Fibroblast of lung (primary cell): ENCODE measurements around the gene PAX3. TPM values are rescaled to one million over a fixed set of nuclear protein-coding genes. Genes with fewer than 3 reads are reported as not detected.

Experiments used
- DNase-seq, 2 donors: peaks; one replicate each; pipeline versions ENCODE4 v3.0.0 to v3.0.0-alpha.2; 2010; ENCODE audit warnings: low read depth in 2 of 2
- H2AFZ ChIP-seq: 2 replicates; pipeline ENCODE4 v1.5.1; 2012; ENCODE audit warnings: low read length, control low read depth, inconsistent platforms
- H3K27ac ChIP-seq: 2 replicates; pipeline ENCODE4 v1.5.1; 2011; ENCODE audit warnings: low read length, control low read depth; ENCODE audit not compliant: insufficient read depth
- H3K27me3 ChIP-seq: 2 replicates; pipeline ENCODE4 v1.5.1; 2011; ENCODE audit warnings: mild to moderate bottlenecking, low read length; ENCODE audit not compliant: control insufficient read depth, insufficient read depth
- H3K36me3 ChIP-seq: 2 replicates; pipeline ENCODE4 v1.5.1; 2011; ENCODE audit warnings: low read length; ENCODE audit not compliant: control insufficient read depth, insufficient read depth
- H3K4me1 ChIP-seq: 2 replicates; pipeline ENCODE4 v1.5.1; 2011; ENCODE audit warnings: low read length; ENCODE audit not compliant: control insufficient read depth, insufficient read depth; ENCODE audit errors: extremely low read depth
- H3K4me2 ChIP-seq: 2 replicates; pipeline ENCODE4 v1.5.1; 2011; ENCODE audit warnings: low read length, control low read depth; ENCODE audit not compliant: insufficient read depth; ENCODE audit errors: extremely low read depth
- H3K4me3 ChIP-seq, 4 experiments: fragments of 200-600 bp in 1 of 4; sonication (generic) in 1 of 4; replicated peaks in 1 of 4; 2 replicates each; pipeline ENCODE4 v1.5.1; 2011 to 2016; ENCODE audit warnings: low read length in 4 of 4, low read depth in 3 of 4, mild to moderate bottlenecking in 3 of 4, control low read depth in 2 of 4, inconsistent platforms in 1 of 4, mixed read lengths in 1 of 4; ENCODE audit not compliant: insufficient read depth in 1 of 4; ENCODE audit errors: control extremely low read depth in 1 of 4
- H3K79me2 ChIP-seq: 2 replicates; pipeline ENCODE4 v1.5.1; 2012; ENCODE audit warnings: mild to moderate bottlenecking, low read length, inconsistent platforms; ENCODE audit not compliant: control insufficient read depth, insufficient read depth
- H3K9ac ChIP-seq: 2 replicates; pipeline ENCODE4 v1.5.1; 2011; ENCODE audit warnings: mild to moderate bottlenecking, low read length, control low read depth; ENCODE audit not compliant: insufficient read depth
- H3K9me3 ChIP-seq: 2 replicates; pipeline ENCODE4 v1.5.1; 2012; ENCODE audit warnings: low read depth, low read length; ENCODE audit not compliant: control insufficient read depth, insufficient read depth
- H4K20me1 ChIP-seq: 2 replicates; pipeline ENCODE4 v1.5.1; 2011; ENCODE audit warnings: low read length; ENCODE audit not compliant: control insufficient read depth, insufficient read depth; ENCODE audit errors: extremely low read depth
- EZH2 ChIP-seq: IDR thresholded peaks from 2 replicates; pipeline ENCODE4 v1.5.1; 2012; ENCODE audit warnings: low read length, control low read depth, mild to moderate bottlenecking; ENCODE audit errors: missing control alignments
- polyA plus RNA-seq, 2 donors: library from polyadenylated mRNA; depleted of rRNA in 1 of 2; stranded (reverse) in 1 of 2; unstranded in 1 of 2; fragments of >200 nt; gene quantifications; 2 replicates each; pipeline ENCODE4 v1.2.1, GENCODE V29; 2011 to 2012; ENCODE audit warnings: missing spikeins in 1 of 2
- total RNA-seq: library from RNA; depleted of rRNA; stranded (reverse); fragments of >200 nt; gene quantifications from 2 replicates; pipeline ENCODE4 v1.2.1, GENCODE V29; 2014
- TF ChIP-seq, protein P1 (sequence below), 2 donors: IDR thresholded peaks in 1 of 2; conservative IDR thresholded peaks in 1 of 2; 1 replicate in 1 of 2; 2 replicates in 1 of 2; pipeline ENCODE4 v1.5.1; 2011 to 2012; ENCODE audit warnings: low read length in 2 of 2, control low read depth in 1 of 2, inconsistent platforms in 1 of 2, low read depth in 1 of 2, mild to moderate bottlenecking in 1 of 2

The PAX3 gene
- total and polyA plus RNA-seq, 2 donors (not counting 1 experiment from before 2014, with no cell fraction given) = not detected

DNA sequence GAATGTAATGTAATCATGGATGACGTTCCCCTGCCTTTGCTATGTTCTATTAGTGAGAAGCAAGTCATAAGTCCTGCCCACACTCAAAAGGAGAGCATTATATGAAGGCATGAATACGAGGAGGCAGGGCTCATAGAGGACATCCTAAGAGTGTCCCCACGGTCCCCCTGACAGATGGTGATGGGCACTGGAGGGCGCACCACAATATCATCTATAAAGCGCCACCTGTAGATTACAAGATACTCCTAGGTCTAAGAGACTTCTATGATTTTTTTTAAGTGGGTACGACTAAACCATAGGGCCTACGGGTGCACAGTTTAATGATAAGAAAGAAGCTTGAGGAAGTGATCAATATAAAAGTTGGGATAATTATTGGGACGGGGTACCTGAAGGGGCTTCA is 131.0 kb downstream of the PAX3 start:
- Histone ChIP-seq H3K36me3 (no peaks in the 10 kb centered on the region), H3K9ac (no peak overlapping the region), H4K20me1 (no peaks in the 10 kb centered on the region), H3K27ac (no peak overlapping the region), H3K4me2 (no peak overlapping the region), H3K79me2 (no peaks in the 10 kb centered on the region), H3K27me3 (no peaks in the 10 kb centered on the region), H3K9me3 (no peaks in the 10 kb centered on the region), H3K4me1 (no peaks in the 10 kb centered on the region), H3K4me3 (no peak overlapping the region), H2AFZ (no peak overlapping the region)
- TF ChIP-seq, protein P1, sequence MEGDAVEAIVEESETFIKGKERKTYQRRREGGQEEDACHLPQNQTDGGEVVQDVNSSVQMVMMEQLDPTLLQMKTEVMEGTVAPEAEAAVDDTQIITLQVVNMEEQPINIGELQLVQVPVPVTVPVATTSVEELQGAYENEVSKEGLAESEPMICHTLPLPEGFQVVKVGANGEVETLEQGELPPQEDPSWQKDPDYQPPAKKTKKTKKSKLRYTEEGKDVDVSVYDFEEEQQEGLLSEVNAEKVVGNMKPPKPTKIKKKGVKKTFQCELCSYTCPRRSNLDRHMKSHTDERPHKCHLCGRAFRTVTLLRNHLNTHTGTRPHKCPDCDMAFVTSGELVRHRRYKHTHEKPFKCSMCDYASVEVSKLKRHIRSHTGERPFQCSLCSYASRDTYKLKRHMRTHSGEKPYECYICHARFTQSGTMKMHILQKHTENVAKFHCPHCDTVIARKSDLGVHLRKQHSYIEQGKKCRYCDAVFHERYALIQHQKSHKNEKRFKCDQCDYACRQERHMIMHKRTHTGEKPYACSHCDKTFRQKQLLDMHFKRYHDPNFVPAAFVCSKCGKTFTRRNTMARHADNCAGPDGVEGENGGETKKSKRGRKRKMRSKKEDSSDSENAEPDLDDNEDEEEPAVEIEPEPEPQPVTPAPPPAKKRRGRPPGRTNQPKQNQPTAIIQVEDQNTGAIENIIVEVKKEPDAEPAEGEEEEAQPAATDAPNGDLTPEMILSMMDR (conservative IDR thresholded peaks at IDR 0.05 in 1 of 2, IDR thresholded peaks at IDR 0.05 in 1 of 2; ENCODE audit: low read depth in 1 of 2, low read length in 2 of 2) = no peak
- no peak for TF ChIP-seq EZH2
- no peak for DNase-seq

DNA sequence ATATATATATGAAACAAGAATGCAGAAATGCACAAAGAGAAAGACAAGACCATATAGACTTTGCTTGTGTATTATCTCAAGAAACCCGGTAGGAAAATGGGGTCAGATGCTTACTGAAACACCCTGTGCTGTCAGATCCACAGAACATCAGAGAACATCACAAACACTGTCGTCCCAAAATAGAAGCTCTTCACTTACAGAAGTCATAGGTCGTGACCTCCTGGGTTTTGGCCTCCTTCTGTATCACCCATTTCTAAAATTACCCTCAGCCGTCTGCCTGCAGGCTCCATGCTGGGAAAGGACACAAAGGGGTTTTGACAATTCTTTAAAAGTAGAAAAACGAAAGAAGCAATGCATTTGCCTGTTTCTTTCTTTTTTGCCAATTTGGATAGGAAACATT is 137.9 kb downstream of the PAX3 start:
- Histone ChIP-seq H3K4me2 (no peak overlapping the region), H3K36me3 (no peaks in the 10 kb centered on the region), H2AFZ (no peak overlapping the region), H3K4me3 (no peak overlapping the region), H3K4me1 (no peaks in the 10 kb centered on the region), H3K27ac (no peak overlapping the region), H3K9me3 (no peaks in the 10 kb centered on the region), H3K79me2 (no peaks in the 10 kb centered on the region), H3K9ac (no peak overlapping the region), H4K20me1 (no peaks in the 10 kb centered on the region), H3K27me3 (no peaks in the 10 kb centered on the region)
- TF ChIP-seq, protein P1 (conservative IDR thresholded peaks at IDR 0.05 in 1 of 2, IDR thresholded peaks at IDR 0.05 in 1 of 2; ENCODE audit: low read depth in 1 of 2, low read length in 2 of 2) = no peak
- no peak for TF ChIP-seq EZH2
- no peak for DNase-seq

DNA sequence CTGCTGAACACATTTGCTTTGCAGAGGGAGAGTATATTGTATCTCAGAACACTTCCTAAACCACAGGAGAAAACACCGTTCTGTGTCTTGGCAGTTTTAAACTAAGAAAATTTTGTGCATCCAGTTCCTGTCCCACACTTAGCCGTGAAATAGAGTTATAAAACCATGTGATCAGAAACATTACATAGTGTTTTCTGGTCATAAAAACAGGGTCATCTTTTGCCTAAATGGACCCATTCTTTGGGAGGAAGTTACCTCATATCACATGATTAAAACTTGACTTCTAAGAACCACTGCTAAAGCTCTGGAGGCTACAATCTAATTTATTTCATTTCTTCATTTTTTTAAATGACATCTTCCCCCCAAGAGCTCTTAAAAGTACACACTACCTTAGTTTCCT is 138.7 kb downstream of the PAX3 start:
- no peak overlapping the region for H3K9ac ChIP-seq
- no peak overlapping the region for H3K4me3 ChIP-seq
- no peaks in the 10 kb centered on the region for H4K20me1 ChIP-seq
- H3K27me3 ChIP-seq = no peaks in the 10 kb centered on the region
- H3K79me2 ChIP-seq = no peaks in the 10 kb centered on the region
- no peak overlapping the region for H3K4me2 ChIP-seq
- H3K4me1 ChIP-seq = no peaks in the 10 kb centered on the region
- no peaks in the 10 kb centered on the region for H3K36me3 ChIP-seq
- DNase-seq = no peak
- no peak overlapping the region for H2AFZ ChIP-seq
- TF ChIP-seq EZH2 = no peak
- TF ChIP-seq, protein P1 (conservative IDR thresholded peaks at IDR 0.05 in 1 of 2, IDR thresholded peaks at IDR 0.05 in 1 of 2; ENCODE audit: low read depth in 1 of 2, low read length in 2 of 2) = no peak
- H3K27ac ChIP-seq = no peak overlapping the region
- H3K9me3 ChIP-seq = no peaks in the 10 kb centered on the region
